Astrocyte of the spinal cord (primary cell): Measurements from ENCODE around the gene WDR53.
"Not testable (repeated sequence)": the region's sequence is repeated elsewhere in the genome, so short reads cannot be mapped to it uniquely, and the experiment has no call there.

Source experiments
- DNase-seq: peaks from one replicate; pipeline ENCODE4 v3.0.0; 2011; ENCODE audit warnings: low read depth, low spot score
- H3K4me3 ChIP-seq: 2 replicates; pipeline ENCODE4 v1.5.1; 2011; ENCODE audit warnings: low read depth, mild to moderate bottlenecking, low read length, moderate library complexity
- CTCF ChIP-seq: IDR thresholded peaks from 2 replicates; pipeline ENCODE4 v1.5.1; 2012; ENCODE audit warnings: low read depth, mild to moderate bottlenecking, low read length, inconsistent platforms
- in situ Hi-C: cut with HindIII; loops from 2 replicates; pipeline ENCODE4 v1.10.0; 2017; ENCODE audit warnings: low sequenced_read_pairs

Gene WDR53

GRCh38 chr3:196518966-196519717 lies 49.2 kb downstream of the WDR53 start:
- peak; percentile 59 for DNase-seq
- in situ Hi-C loops: no loop called here
- no peak overlapping the region for H3K4me3 ChIP-seq
- TF ChIP-seq CTCF: peak; percentile 41

- in situ Hi-C loops: no loop called here
- DNase-seq: no peak
- H3K4me3 ChIP-seq: no peak overlapping the region
- TF ChIP-seq CTCF: no peak
These were observed 50.4 kb downstream of the WDR53 start for GRCh38 chr3:196517919-196518318.

DNA sequence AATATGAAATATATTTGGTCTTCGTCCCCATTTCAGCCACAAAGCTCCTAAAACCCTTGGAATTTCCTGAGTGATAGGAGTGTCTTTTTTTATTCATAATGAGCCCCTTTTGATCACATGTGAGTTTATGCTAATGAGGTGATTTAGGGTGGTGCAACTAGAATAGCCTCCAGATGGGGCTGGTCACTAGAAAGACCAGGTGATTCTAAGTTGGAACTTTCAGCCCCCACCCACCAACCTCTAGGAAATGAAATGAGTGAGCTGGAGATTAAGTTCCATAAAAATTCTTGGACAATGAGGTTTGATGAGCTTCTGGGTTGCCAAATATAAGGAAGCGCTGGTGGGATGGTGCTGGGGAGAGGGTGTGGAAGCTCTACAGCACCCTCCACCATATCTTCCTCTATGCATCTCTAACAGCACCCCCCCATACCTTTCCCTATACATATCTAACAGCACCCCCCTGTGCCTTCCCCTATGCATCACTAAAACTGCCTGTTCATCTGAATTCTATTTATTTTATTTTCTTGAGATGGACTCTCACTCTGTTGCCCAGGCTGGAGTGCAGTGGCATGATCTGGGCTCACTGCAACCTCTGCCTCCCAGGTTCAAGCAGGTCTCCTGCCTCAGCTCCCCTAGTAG lies 51.1 kb downstream of the WDR53 start:
- no peak for TF ChIP-seq CTCF
- in situ Hi-C loops: no loop called here
- no peak overlapping the region for H3K4me3 ChIP-seq
- no peak for DNase-seq

GRCh38 chr3:196514913-196515621 lies 53.3 kb downstream of the WDR53 start, which contains the start of gene SMCO1:
Gene SMCO1, minus strand, starts transcription at chr3:196515346. Its CDS starts 137 bp downstream, at chr3:196515209.
- H3K4me3 ChIP-seq: no peak within 1 kb of the TSS
- no peak for DNase-seq
- no peak for TF ChIP-seq CTCF
- in situ Hi-C loops: no loop called here

DNA sequence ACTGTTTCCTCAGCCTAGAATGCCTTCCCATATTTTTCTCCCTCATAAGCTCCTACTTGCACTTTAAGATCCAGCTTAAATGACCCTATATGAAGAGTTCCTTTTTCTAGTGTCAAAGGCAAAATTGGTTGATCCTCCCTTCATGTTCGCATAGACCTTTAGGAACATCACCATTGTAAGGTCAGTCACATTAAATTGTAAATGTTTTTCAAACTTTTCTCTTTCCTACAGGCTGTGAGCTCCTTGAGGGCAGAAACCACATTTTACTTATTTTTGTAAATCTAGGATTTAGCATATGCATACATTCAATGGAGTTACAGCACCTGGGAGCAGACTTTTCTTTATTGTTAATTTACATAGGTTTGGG lies 54.0 kb downstream of the WDR53 start:
- in situ Hi-C loops: no loop called here
- TF ChIP-seq CTCF: no peak
- no peak for DNase-seq
- no peak overlapping the region for H3K4me3 ChIP-seq

DNA sequence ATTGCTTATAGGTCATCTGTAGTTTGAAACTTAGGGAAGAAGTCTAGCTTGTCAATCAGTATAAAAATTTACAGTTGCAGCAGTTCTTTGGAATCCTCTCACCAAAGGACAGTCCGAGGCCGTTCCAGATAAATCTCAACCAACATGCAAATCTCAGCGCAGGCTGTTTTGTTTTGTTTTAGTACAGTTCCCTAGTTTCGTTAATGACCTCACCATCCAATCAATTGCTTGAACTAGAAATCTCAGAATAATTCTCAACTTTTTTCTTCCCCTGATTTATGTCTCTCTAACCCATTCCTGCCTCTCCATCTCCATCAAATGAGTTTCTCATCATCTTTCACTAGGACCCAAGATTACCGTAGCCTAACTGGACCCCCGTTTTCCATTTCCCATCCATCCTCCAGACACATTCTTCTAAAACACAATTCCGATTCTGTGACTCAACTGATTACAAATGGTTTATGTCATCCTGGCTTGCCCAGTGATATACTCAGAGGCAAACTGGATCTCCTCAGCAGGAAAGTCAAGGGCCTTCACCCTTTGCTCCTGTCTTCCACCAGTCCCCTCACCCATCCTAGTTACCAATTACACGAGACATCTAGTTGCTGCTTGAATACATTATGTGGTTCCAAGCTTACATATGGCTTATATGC lies 54.5 kb downstream of the WDR53 start:
- no peak for DNase-seq
- H3K4me3 ChIP-seq: no peak overlapping the region
- no peak for TF ChIP-seq CTCF
- in situ Hi-C loops: no loop called here

GRCh38 chr3:196511646-196512425 lies 56.5 kb downstream of the WDR53 start:
- in situ Hi-C loops, DNase-seq, H3K4me3 ChIP-seq: not testable (repeated sequence)

- in situ Hi-C loops, H3K4me3 ChIP-seq, DNase-seq: not testable (repeated sequence)
These were observed 57.2 kb downstream of the WDR53 start for GRCh38 chr3:196511108-196511507.
